Heart right ventricle (tissue), 16 donors: Measurements from ENCODE around the gene MACO1. TPM values are rescaled to one million over a fixed set of nuclear protein-coding genes. Genes with fewer than 3 reads are reported as not detected.

ENCODE experiments used
- ATAC-seq, 8 donors: fragments of 200-7000 bp; cut with Tn5 transposase; one replicate each; pipeline ENCODE4 v1.9.1; 2020; ENCODE audit warnings: mild to moderate bottlenecking in 8 of 8, moderate library complexity in 8 of 8, moderate number of reproducible peaks in 1 of 8
- DNase-seq, 2 donors: peaks; one replicate each; pipeline ENCODE4 v3.0.0-alpha.2; 2020
- H3K27ac ChIP-seq, 10 donors: fragments of 200-600 bp; sonication (generic) in 2 of 10; one replicate each; pipeline versions ENCODE4 v1.5.0 to v1.8.0; 2020 to 2022; ENCODE audit warnings: mild to moderate bottlenecking in 3 of 10
- H3K27me3 ChIP-seq, 7 donors: fragments of 200-600 bp; one replicate each; pipeline ENCODE4 v1.8.0; 2021 to 2022; ENCODE audit warnings: mild to moderate bottlenecking in 2 of 7
- H3K36me3 ChIP-seq, 9 donors: fragments of 200-600 bp; sonication (generic) in 1 of 9; one replicate each; pipeline versions ENCODE4 v1.5.0 to v1.8.0; 2020 to 2022; ENCODE audit warnings: mild to moderate bottlenecking in 2 of 9
- H3K4me1 ChIP-seq, 9 donors: fragments of 200-600 bp; sonication (generic) in 1 of 9; one replicate each; pipeline versions ENCODE4 v1.5.0 to v1.8.0; 2020 to 2022; ENCODE audit warnings: mild to moderate bottlenecking in 4 of 9
- H3K4me3 ChIP-seq, 10 donors: fragments of 200-600 bp; sonication (generic) in 2 of 10; one replicate each; pipeline versions ENCODE4 v1.5.0 to v1.8.0; 2020 to 2022; ENCODE audit warnings: mild to moderate bottlenecking in 7 of 10, moderate library complexity in 2 of 10
- H3K9me3 ChIP-seq, 11 donors: fragments of 200-600 bp in 10 of 11; sonication (generic) in 2 of 11; one replicate each; pipeline versions ENCODE4 v1.5.0 to v1.8.0; 2013 to 2022; ENCODE audit warnings: mild to moderate bottlenecking in 2 of 11, control low read depth in 1 of 11, moderate library complexity in 1 of 11
- CTCF ChIP-seq, 9 donors: fragments of 200-600 bp; sonication (generic) in 2 of 9; IDR thresholded peaks; one replicate each; pipeline versions ENCODE4 v1.5.0 to v1.8.0; 2021 to 2022; ENCODE audit warnings: antibody characterized with exemption in 9 of 9, mild to moderate bottlenecking in 5 of 9, moderate library complexity in 1 of 9
- WGBS, 2 donors: extraction: QIAGEN DNeasy Blood & Tissue Kit; methylation state at CpG; one replicate each; pipeline ENCODE4 v1.1.7; 2013; ENCODE audit warnings: inconsistent platforms in 1 of 2; 5-methylcytosine and 5-hydroxymethylcytosine counted together
- intact Hi-C, 10 donors: fragments of 100-400 bp; cut with DNase I; formaldehyde crosslinking; loops; one replicate each; pipeline versions ENCODE4 v1.11.1 to v1.14.2; 2022
- polyA plus RNA-seq, 2 donors: library from polyadenylated mRNA; stranded (reverse); fragments of 200-250 nt; gene quantifications; one replicate each; pipeline ENCODE4 v1.2.3, GENCODE V29; 2013
- total RNA-seq, 10 donors: library from RNA; stranded (reverse); fragmentation: NEBNext Ultra II Directional in 3 of 10; extraction: Animal tissue kit (Norgen Biotek cat#: 25700) in 3 of 10; gene quantifications; one replicate each; pipeline versions ENCODE4 v1.2.1 to v1.2.4, GENCODE V29; 2021 to 2023
- donor health status: Arrhythmogenic right ventricular cardiomyopathy.
- donor health status: ischemic (EF 13 %, LVEDD 7.1; RV severe dilation, severe dysfunction).
- donor health status: healthy with polysubstance abuse.
- donor health status: DM: no; HTN: yes; CAD: no.
- donor health status: DM: no; HTN: no; CAD: no.
- donor health status: ischemic (EF 25% LVEDD 6.9; RV normal size, moderate dysfunction).
- donor health status: ischemic (EF 25% LVEDD 5.7; RV mildly dilated, moderate dysfunction).
- donor health status: healthy.
- donor health status: DM: yes; HTN: yes; CAD: no.
- donor health status: Ischemic cardiomyopathy.
- donor health status: ischemic (EF 35%, LVEDD 5.7; RV mildly dilated, moderate dysfunction).
- donor health status: nonischemic (EF 11% LVEDD 7.7; RV severe dilation, severe dysfunction).
- donor health status: DM: yes; HTN: yes; CAD: no.
- donor health status: PGD.
- donor health status: ischemic (EF 29% LVEDD 5.4; RV normal size, mild dysfunction).
- donor health status: nonischemic (EF 23%, LVEDD 6.1; RV moderate dilation, normal function).

MACO1 gene
- total and polyA plus RNA-seq, 12 donors: 8.7 to 15.5 (median 13.2) TPM

GRCh38 chr1:25513666-25514065 is 83.0 kb downstream of the MACO1 start:
- no peak overlapping the region for H3K27ac ChIP-seq
- DNase-seq (no peak), ATAC-seq (no peak)
- no peak for TF ChIP-seq CTCF (IDR thresholded peaks at IDR 0.05)
- H3K4me3 ChIP-seq: no peak overlapping the region
- intact Hi-C loops: loop anchor here in 2 of 10 donors (10.0 kb wide), 2 partner anchors 109 to 301 kb away; partner anchors contain the start of gene MTFR1L (in 1 of the 2)
- no peaks in the 10 kb centered on the region for H3K4me1 ChIP-seq
- H3K36me3 ChIP-seq: no peaks in the 10 kb centered on the region
- H3K27me3 ChIP-seq: no peaks in the 10 kb centered on the region
- WGBS, 2 donors: 75 to 85% methylated on average over 4 of the region's 4 CpGs
- H3K9me3 ChIP-seq: peaks cover 0 to 8% (median 0%) of the 10 kb centered on the region in 11 donors

DNA sequence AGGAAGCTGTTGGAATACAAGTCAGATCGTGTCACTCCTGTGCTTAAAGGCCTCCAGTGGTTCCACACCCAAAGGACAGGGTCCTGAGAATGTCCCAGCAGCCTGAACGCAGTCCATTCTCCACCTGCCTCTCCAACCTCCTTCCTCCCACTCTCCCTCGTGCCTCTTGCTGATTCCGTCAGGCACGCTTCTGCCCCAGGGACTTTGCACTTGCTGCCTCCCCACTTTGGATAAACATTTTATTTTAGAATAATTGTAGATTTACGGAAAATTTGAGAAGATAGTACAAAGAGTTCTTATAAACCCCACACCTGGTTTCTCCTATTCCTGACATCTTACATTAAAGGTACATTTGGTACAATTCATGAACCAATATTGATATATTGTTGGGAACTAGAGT is 84.3 kb downstream of the MACO1 start:
- peaks cover 0 to 8% (median 0%) of the 10 kb centered on the region in 11 donors for H3K9me3 ChIP-seq
- no peak overlapping the region for H3K4me3 ChIP-seq
- TF ChIP-seq CTCF (IDR thresholded peaks at IDR 0.05): no peak
- no peaks in the 10 kb centered on the region for H3K27me3 ChIP-seq
- intact Hi-C loops: loop anchor here in 3 of 10 donors (5.0 to 10.0 kb wide), 3 partner anchors 110 to 300 kb away; partner anchors contain the start of gene MTFR1L (in 1 of the 3)
- no peaks in the 10 kb centered on the region for H3K36me3 ChIP-seq
- H3K27ac ChIP-seq: no peak overlapping the region
- 69 to 74% methylated on average over 6 of the region's 6 CpGs for WGBS, 2 donors
- DNase-seq: no peak
- H3K4me1 ChIP-seq: no peaks in the 10 kb centered on the region
- no peak for ATAC-seq

GRCh38 chr1:25516686-25517085 is 86.0 kb downstream of the MACO1 start:
- Histone ChIP-seq H3K4me3 (no peak overlapping the region), H3K27me3 (no peaks in the 10 kb centered on the region), H3K36me3 (no peaks in the 10 kb centered on the region), H3K27ac (no peak overlapping the region), H3K9me3 (peaks cover 0 to 8% (median 0%) of the 10 kb centered on the region in 11 donors), H3K4me1 (no peaks in the 10 kb centered on the region)
- TF ChIP-seq CTCF (IDR thresholded peaks at IDR 0.05): no peak
- intact Hi-C loops: loop anchor here in 3 of 10 donors (5.0 to 10.0 kb wide), 3 partner anchors 112 to 298 kb away; partner anchors contain the start of gene MTFR1L (in 1 of the 3)
- DNase-seq: no peak
- 70 to 79% methylated on average over 3 of the region's 3 CpGs for WGBS, 2 donors
- no peak for ATAC-seq

GRCh38 chr1:25517476-25518394 is 87.0 kb downstream of the MACO1 start:
- Histone ChIP-seq H3K27me3 (no peaks in the 10 kb centered on the region), H3K9me3 (peaks cover 0 to 5% (median 0%) of the 10 kb centered on the region in 11 donors), H3K36me3 (no peaks in the 10 kb centered on the region), H3K27ac (no peak overlapping the region), H3K4me1 (no peaks in the 10 kb centered on the region), H3K4me3 (no peak overlapping the region)
- 70 to 79% methylated on average over 33 of the region's 33 CpGs for WGBS, 2 donors
- intact Hi-C loops: loop anchor here in 3 of 10 donors (5.0 to 10.0 kb wide), 3 partner anchors 113 to 297 kb away; partner anchors contain the start of gene MTFR1L (in 1 of the 3)
- TF ChIP-seq CTCF (IDR thresholded peaks at IDR 0.05): no peak
- DNase-seq (no peak), ATAC-seq (peak in 2 of 8 donors; percentile 10 to 27)
